Endodermal cell (in vitro differentiated cells): ENCODE results near the gene MED29. TPM values are rescaled to one million over a fixed set of nuclear protein-coding genes. Genes with fewer than 3 reads are reported as not detected.
A peak's percentile ranks its signal among the peaks of the same experiment; 100 is the strongest.

Experiments used
- DNase-seq: peaks from one replicate; pipeline ENCODE4 v3.0.0-alpha.2; 2017
- H3K27ac ChIP-seq: 2 replicates; pipeline ENCODE4 v1.5.1; 2013; ENCODE audit warnings: mild to moderate bottlenecking, low read depth, low read length, moderate library complexity
- H3K27me3 ChIP-seq: 2 replicates; pipeline ENCODE4 v1.6.1; 2013; ENCODE audit warnings: mild to moderate bottlenecking, low read length, moderate library complexity; ENCODE audit not compliant: insufficient read depth, control insufficient read depth, poor library complexity, severe bottlenecking
- H3K36me3 ChIP-seq: 2 replicates; pipeline ENCODE4 v1.7.0; 2013; ENCODE audit warnings: mild to moderate bottlenecking, low read length, moderate library complexity; ENCODE audit not compliant: control insufficient read depth, insufficient read depth
- H3K4me1 ChIP-seq: one replicate; pipeline ENCODE4 v1.7.0; 2013; ENCODE audit warnings: low read length; ENCODE audit not compliant: control insufficient read depth, insufficient read depth
- H3K4me3 ChIP-seq: 2 replicates; pipeline ENCODE4 v1.5.1; 2013; ENCODE audit warnings: mild to moderate bottlenecking, low read length, moderate library complexity
- H3K9ac ChIP-seq: 2 replicates; pipeline ENCODE4 v1.6.1; 2013; ENCODE audit warnings: mild to moderate bottlenecking, low read length, moderate library complexity; ENCODE audit not compliant: poor library complexity, severe bottlenecking; ENCODE audit errors: extremely low read depth
- H3K9me3 ChIP-seq: 2 replicates; pipeline ENCODE4 v1.6.1; 2013; ENCODE audit warnings: mild to moderate bottlenecking, low read length, moderate library complexity; ENCODE audit not compliant: control insufficient read depth
- H3K27ac Mint-ChIP-seq: 2 replicates; pipeline ENCODE4 v1.8.0; 2020; ENCODE audit warnings: mixed read lengths
- H3K27me3 Mint-ChIP-seq: 2 replicates; pipeline ENCODE4 v1.8.0; 2021; ENCODE audit warnings: mild to moderate bottlenecking, mixed read lengths; ENCODE audit not compliant: insufficient read depth
- H3K36me3 Mint-ChIP-seq: 2 replicates; pipeline ENCODE4 v1.8.0; 2020; ENCODE audit warnings: low read depth, mixed read lengths
- H3K4me1 Mint-ChIP-seq: 2 replicates; pipeline ENCODE4 v1.8.0; 2020; ENCODE audit warnings: mixed read lengths
- H3K4me3 Mint-ChIP-seq: 2 replicates; pipeline ENCODE4 v1.8.0; 2020; ENCODE audit warnings: mild to moderate bottlenecking, moderate library complexity, mixed read lengths
- H3K9me3 Mint-ChIP-seq: 2 replicates; pipeline ENCODE4 v1.8.0; 2020; ENCODE audit warnings: mild to moderate bottlenecking, mixed read lengths
- WGBS, 2 experiments: methylation state at CpG; one replicate each; pipeline versions ENCODE4 v1.1.5 to v1.1.7; 2013; ENCODE audit warnings: missing lambda C conversion rate in 2 of 2, mixed read lengths in 1 of 2; ENCODE audit not compliant: insufficient coverage in 1 of 2, insufficient read length in 1 of 2; 5-methylcytosine and 5-hydroxymethylcytosine counted together
- total RNA-seq, 2 donors: library from RNA; stranded (reverse); fragmentation: NEBNext Ultra II Directional in 1 of 2; extraction: Animal tissue kit (Norgen Biotek cat#: 25700) in 1 of 2; gene quantifications; 2 replicates in 1 of 2; 3 replicates in 1 of 2; pipeline ENCODE4 v1.2.1, GENCODE V29; 2021
- TF ChIP-seq, protein P1 (sequence below): fragments of 200-600 bp; sonication (generic); conservative IDR thresholded peaks from 2 replicates; pipeline ENCODE4 v1.5.0; 2021; ENCODE audit warnings: antibody characterized with exemption, mild to moderate bottlenecking

Gene MED29
- total RNA-seq, 2 donors from 2014 or later, result 32.6 to 38.9 TPM

DNA sequence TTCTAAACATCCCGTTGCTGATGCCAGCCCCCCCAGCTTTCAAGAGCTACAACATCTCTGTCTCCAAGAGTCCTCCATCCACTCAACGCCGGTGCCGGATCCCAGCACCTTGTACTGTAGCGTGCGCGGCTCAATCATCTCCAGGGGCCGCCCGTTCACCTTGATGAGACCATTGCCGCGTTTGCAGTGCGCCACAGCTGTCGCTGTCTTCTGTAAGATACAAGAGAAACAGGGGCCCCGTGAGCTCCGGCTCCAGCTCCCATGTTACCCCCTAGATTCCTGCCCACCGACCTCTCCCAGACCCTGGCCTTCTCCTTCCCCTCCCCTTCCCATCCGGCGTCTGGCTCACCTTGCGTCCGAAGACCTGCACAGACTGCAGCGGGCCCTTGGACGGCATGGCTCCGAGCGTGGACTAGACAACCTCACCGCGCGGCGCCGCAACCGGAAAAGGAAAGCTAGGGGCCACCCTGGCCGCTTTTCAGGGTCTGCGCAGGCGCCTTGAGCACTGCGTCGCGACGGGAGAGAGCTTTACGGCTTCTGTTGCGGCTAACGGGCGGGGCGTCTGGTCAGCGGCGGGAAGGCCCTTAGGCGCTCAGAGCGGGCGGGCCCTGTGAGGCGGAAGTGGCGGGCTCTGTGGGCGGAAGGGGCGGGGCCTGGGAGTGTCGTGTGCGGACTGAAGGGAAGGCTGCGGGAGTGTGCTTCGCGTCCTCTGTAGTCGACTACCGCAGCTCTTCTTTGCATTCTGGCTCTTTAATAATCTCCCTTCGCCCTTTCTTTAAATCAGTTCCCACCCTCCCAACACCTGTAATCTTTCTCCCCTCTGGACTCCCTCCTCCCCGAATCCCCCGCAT is 44.5 kb downstream of the MED29 start, which contains the start of gene RPS16:
RPS16 (minus strand) TSS at position 451 of the 851 bp plus-strand sequence; CDS start at position 397, 54 bp downstream.
- H3K9me3 Mint-ChIP-seq, result no peaks in the 10 kb centered on the region
- no peaks in the 10 kb centered on the region for H3K27me3 Mint-ChIP-seq
- H3K9ac ChIP-seq, result peak within 1 kb of the TSS; percentile 98
- WGBS, 2 experiments, result 0 to 1% methylated on average over 31 to 61 of the region's 61 CpGs
- peak within 1 kb of the TSS; percentile 99 for H3K27ac Mint-ChIP-seq
- H3K4me1 Mint-ChIP-seq, result peaks cover 19% of the 10 kb centered on the region
- no peaks in the 10 kb centered on the region for H3K4me1 ChIP-seq
- DNase-seq, result peak; percentile 99
- peak within 1 kb of the TSS; percentile 100 for H3K4me3 Mint-ChIP-seq
- no peaks in the 10 kb centered on the region for H3K27me3 ChIP-seq
- TF ChIP-seq, protein P1, sequence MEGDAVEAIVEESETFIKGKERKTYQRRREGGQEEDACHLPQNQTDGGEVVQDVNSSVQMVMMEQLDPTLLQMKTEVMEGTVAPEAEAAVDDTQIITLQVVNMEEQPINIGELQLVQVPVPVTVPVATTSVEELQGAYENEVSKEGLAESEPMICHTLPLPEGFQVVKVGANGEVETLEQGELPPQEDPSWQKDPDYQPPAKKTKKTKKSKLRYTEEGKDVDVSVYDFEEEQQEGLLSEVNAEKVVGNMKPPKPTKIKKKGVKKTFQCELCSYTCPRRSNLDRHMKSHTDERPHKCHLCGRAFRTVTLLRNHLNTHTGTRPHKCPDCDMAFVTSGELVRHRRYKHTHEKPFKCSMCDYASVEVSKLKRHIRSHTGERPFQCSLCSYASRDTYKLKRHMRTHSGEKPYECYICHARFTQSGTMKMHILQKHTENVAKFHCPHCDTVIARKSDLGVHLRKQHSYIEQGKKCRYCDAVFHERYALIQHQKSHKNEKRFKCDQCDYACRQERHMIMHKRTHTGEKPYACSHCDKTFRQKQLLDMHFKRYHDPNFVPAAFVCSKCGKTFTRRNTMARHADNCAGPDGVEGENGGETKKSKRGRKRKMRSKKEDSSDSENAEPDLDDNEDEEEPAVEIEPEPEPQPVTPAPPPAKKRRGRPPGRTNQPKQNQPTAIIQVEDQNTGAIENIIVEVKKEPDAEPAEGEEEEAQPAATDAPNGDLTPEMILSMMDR, result no peak
- peak within 1 kb of the TSS; percentile 75 for H3K27ac ChIP-seq
- no peaks in the 10 kb centered on the region for H3K9me3 ChIP-seq
- peaks cover 37% of the 10 kb centered on the region for H3K36me3 Mint-ChIP-seq
- peak within 1 kb of the TSS; percentile 99 for H3K4me3 ChIP-seq
- peaks cover 31% of the 10 kb centered on the region for H3K36me3 ChIP-seq

DNA sequence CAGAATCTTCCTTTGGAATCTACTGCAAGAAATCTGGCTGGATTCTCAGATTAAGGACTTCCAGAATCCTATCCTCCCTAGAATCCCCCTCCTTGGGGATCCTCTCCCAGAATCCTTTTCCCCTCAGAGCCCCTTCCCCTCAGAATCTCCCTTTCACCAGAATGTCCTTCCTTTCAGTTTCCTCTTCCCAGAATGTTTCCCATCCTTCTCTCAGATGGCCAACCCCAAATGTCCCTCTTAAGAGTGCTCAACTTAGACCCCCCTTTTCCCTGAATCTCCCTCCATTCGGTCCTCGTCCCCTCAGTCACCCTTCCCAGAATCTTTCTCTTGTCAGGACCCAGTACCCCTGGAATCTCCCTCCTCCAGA is 45.2 kb downstream of the MED29 start:
- DNase-seq, result no peak
- H3K27me3 ChIP-seq, result no peaks in the 10 kb centered on the region
- Mint-ChIP-seq H3K36me3 (peaks cover 36% of the 10 kb centered on the region), H3K4me1 (peaks cover 19% of the 10 kb centered on the region), H3K4me3 (peak overlapping the region; percentile 100), H3K9me3 (no peaks in the 10 kb centered on the region), H3K27ac (peak overlapping the region; percentile 90), H3K27me3 (no peaks in the 10 kb centered on the region)
- no peaks in the 10 kb centered on the region for H3K4me1 ChIP-seq
- peak overlapping the region; percentile 81 for H3K9ac ChIP-seq
- WGBS, 2 experiments, result 9 to 18% methylated on average over 2 of the region's 2 CpGs
- H3K36me3 ChIP-seq, result peaks cover 31% of the 10 kb centered on the region
- H3K27ac ChIP-seq, result peak overlapping the region; percentile 75
- no peaks in the 10 kb centered on the region for H3K9me3 ChIP-seq
- TF ChIP-seq, protein P1, result no peak
- peak overlapping the region; percentile 99 for H3K4me3 ChIP-seq

DNA sequence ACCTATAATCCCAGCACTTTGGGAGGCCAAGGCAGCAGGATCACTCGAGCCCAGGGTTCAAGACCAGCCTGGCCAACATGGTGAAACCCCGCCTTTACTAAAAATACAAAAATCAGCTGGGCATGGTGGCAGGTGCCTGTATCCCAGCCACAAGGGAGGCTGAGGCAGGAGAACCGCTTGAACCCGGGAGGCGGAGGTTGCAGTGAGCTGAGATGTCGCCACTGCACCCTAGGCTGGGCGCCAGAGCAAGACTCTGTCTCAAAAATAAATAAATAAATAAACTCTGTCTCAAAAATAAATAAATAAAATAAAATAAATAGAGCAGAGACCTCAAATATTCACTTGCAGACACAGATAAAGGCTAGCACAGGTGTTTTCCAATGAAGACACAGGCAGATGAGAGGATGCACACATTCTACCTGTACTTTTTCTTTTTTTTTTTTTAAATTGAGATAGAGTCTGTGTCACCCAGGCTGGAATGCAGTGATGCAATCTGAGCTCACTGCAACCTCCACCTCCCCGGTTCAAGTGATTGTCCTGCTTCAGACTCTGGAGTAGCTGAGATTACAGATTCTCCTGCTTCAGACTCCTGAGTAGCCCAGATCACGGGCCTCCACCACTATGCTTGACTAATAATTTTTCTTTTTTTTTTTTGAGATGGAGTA is 47.2 kb downstream of the MED29 start:
- H3K9me3 Mint-ChIP-seq, result no peaks in the 10 kb centered on the region
- Histone ChIP-seq H3K36me3 (peaks cover 15% of the 10 kb centered on the region), H3K9me3 (no peaks in the 10 kb centered on the region), H3K27me3 (no peaks in the 10 kb centered on the region), H3K27ac (no peak overlapping the region), H3K4me1 (no peaks in the 10 kb centered on the region), H3K9ac (no peak overlapping the region), H3K4me3 (no peak overlapping the region)
- H3K27me3 Mint-ChIP-seq, result peaks cover 8% of the 10 kb centered on the region
- TF ChIP-seq, protein P1, result no peak
- 88 to 89% methylated on average over 6 to 8 of the region's 9 CpGs for WGBS, 2 experiments
- no peak overlapping the region for H3K27ac Mint-ChIP-seq
- no peak for DNase-seq
- peaks cover 19% of the 10 kb centered on the region for H3K4me1 Mint-ChIP-seq
- H3K4me3 Mint-ChIP-seq, result peak overlapping the region; percentile 100
- peaks cover 22% of the 10 kb centered on the region for H3K36me3 Mint-ChIP-seq
